PC-3 (cell line): ENCODE measurements around the gene KHK.

Experiments
- CTCF ChIP-seq: fragments of 300-600 bp; sonication (generic); conservative IDR thresholded peaks from 2 replicates; pipeline ENCODE4 v1.5.1; 2017; ENCODE audit warnings: antibody characterized with exemption, low read depth, mild to moderate bottlenecking, low read length
- EZH2 ChIP-seq: fragments of 300-600 bp; sonication (generic); IDR thresholded peaks from one replicate; pipeline ENCODE4 v1.6.1; 2017; ENCODE audit warnings: antibody characterized with exemption, mild to moderate bottlenecking, low read length; ENCODE audit not compliant: unreplicated experiment
- EZH2phosphoT487 ChIP-seq: fragments of 300-600 bp; sonication (generic); IDR thresholded peaks from 2 replicates; pipeline ENCODE4 v1.6.1; 2018; ENCODE audit warnings: mild to moderate bottlenecking, antibody characterized with exemption, low read length, borderline replicate concordance

GRCh38 chr2:27053776-27054175 lies 32.8 kb upstream of the KHK start:
- TF ChIP-seq CTCF (no peak), EZH2phosphoT487 (no peak), EZH2 (no peak)
